NT2/D1 (cell line): ENCODE results near the gene CCDC50.

Experiments
- DNase-seq: peaks from one replicate; pipeline ENCODE4 v3.0.0-alpha.2; 2011; ENCODE audit warnings: low read depth, low spot score
- H3K27me3 ChIP-seq: 2 replicates; pipeline ENCODE4 v1.6.0; 2011; ENCODE audit warnings: mild to moderate bottlenecking; ENCODE audit not compliant: insufficient read length, insufficient read depth
- H3K36me3 ChIP-seq: 2 replicates; pipeline ENCODE4 v1.6.1; 2011; ENCODE audit warnings: mild to moderate bottlenecking, low read length, mixed read lengths; ENCODE audit not compliant: insufficient read depth, insufficient read length
- H3K4me1 ChIP-seq: 2 replicates; pipeline ENCODE4 v1.5.1; 2011; ENCODE audit not compliant: insufficient read depth, insufficient read length
- H3K4me3 ChIP-seq: 2 replicates; pipeline ENCODE4 v1.5.1; 2011; ENCODE audit warnings: low read depth; ENCODE audit not compliant: insufficient read length
- H3K9ac ChIP-seq: 2 replicates; pipeline ENCODE4 v1.6.0; 2011; ENCODE audit warnings: low read depth; ENCODE audit not compliant: insufficient read length
- H3K9me3 ChIP-seq: 2 replicates; pipeline ENCODE4 v1.5.1; 2011; ENCODE audit warnings: mild to moderate bottlenecking, low read length; ENCODE audit not compliant: insufficient read depth
- SUZ12 ChIP-seq: IDR thresholded peaks from 2 replicates; pipeline ENCODE4 v1.6.1; 2011; ENCODE audit not compliant: insufficient read length, insufficient read depth; ENCODE audit errors: extremely low read depth
- YY1 ChIP-seq: IDR thresholded peaks from 2 replicates; pipeline ENCODE4 v1.6.1; 2011; ENCODE audit not compliant: insufficient read length, insufficient read depth
- ZNF274 ChIP-seq: IDR thresholded peaks from 2 replicates; pipeline ENCODE4 v1.6.1; 2011; ENCODE audit warnings: mild to moderate bottlenecking, low read depth, low read length

The CCDC50 gene

DNA sequence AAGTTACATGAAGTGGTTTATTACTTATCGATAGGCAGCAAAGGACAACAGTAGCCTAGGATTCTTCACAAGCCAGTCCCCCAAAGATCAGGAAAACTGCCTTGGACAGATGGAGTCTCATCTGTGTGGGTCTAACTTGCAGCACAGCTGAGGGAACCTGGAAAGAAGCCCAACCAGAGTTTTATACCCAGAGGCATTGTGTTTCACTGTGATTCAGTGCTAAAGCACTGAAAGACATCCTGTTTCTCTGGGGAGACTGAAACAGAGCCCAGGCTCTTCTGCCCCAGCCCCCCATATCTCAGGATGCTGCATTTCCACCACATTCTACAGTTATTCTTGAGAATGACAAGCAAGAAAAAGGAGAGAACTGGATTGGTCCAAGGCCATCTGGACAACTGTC is 83.6 kb downstream of the CCDC50 start:
- H3K9me3 ChIP-seq: peaks cover 17% of the 10 kb centered on the region
- no peaks in the 10 kb centered on the region for H3K27me3 ChIP-seq
- peak; percentile 39 for DNase-seq
- no peaks in the 10 kb centered on the region for H3K4me1 ChIP-seq
- no peak overlapping the region for H3K9ac ChIP-seq
- H3K4me3 ChIP-seq: no peak overlapping the region
- H3K36me3 ChIP-seq: no peaks in the 10 kb centered on the region
- TF ChIP-seq ZNF274: no peak
- no peak for TF ChIP-seq YY1
- no peak for TF ChIP-seq SUZ12

DNA sequence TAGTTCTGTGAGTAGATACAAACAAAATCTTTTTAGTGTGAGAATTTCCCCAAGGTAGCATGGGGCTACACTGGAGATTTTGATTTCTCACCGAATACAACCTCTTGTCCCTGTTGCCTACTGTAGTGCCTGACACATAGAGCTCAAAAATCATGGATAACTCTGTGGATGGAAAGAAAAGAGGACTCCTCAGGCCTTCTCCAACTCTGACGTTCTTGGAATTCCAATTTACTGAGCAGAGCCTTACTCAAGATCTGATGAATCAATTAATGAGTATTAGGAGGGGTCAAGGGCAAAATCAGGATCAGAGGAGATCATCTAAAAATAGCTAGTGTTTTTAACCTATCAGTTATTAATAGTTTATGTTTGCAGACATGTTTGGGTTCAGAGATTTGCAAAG is 85.1 kb downstream of the CCDC50 start:
- Histone ChIP-seq H3K9me3 (peaks cover 15% of the 10 kb centered on the region), H3K27me3 (no peaks in the 10 kb centered on the region), H3K9ac (no peak overlapping the region), H3K4me3 (no peak overlapping the region), H3K36me3 (no peaks in the 10 kb centered on the region), H3K4me1 (no peaks in the 10 kb centered on the region)
- no peak for DNase-seq
- TF ChIP-seq ZNF274: no peak
- TF ChIP-seq YY1: no peak
- no peak for TF ChIP-seq SUZ12

- H3K4me3 ChIP-seq: no peak overlapping the region
- H3K36me3 ChIP-seq: no peaks in the 10 kb centered on the region
- H3K9ac ChIP-seq: no peak overlapping the region
- H3K27me3 ChIP-seq: no peaks in the 10 kb centered on the region
- no peaks in the 10 kb centered on the region for H3K4me1 ChIP-seq
- TF ChIP-seq ZNF274: no peak
- TF ChIP-seq YY1: no peak
- no peak for TF ChIP-seq SUZ12
- H3K9me3 ChIP-seq: peaks cover 11% of the 10 kb centered on the region
- no peak for DNase-seq
These were observed 85.5 kb downstream of the CCDC50 start for GRCh38 chr3:191414732-191415131.

- no peak overlapping the region for H3K9ac ChIP-seq
- no peaks in the 10 kb centered on the region for H3K4me1 ChIP-seq
- H3K36me3 ChIP-seq: no peaks in the 10 kb centered on the region
- H3K9me3 ChIP-seq: peaks cover 3% of the 10 kb centered on the region; the same call in 1 of the 2 replicates
- TF ChIP-seq ZNF274 (no peak), SUZ12 (no peak), YY1 (no peak)
- DNase-seq: no peak
- no peak overlapping the region for H3K4me3 ChIP-seq
- no peaks in the 10 kb centered on the region for H3K27me3 ChIP-seq
These were observed 86.4 kb downstream of the CCDC50 start for GRCh38 chr3:191415566-191415965.

- Histone ChIP-seq H3K27me3 (no peaks in the 10 kb centered on the region), H3K4me3 (no peak overlapping the region), H3K4me1 (no peaks in the 10 kb centered on the region), H3K9ac (no peak overlapping the region), H3K36me3 (no peaks in the 10 kb centered on the region), H3K9me3 (no peaks in the 10 kb centered on the region)
- TF ChIP-seq ZNF274: no peak
- no peak for TF ChIP-seq YY1
- TF ChIP-seq SUZ12: no peak
- no peak for DNase-seq
These were observed 88.2 kb downstream of the CCDC50 start for GRCh38 chr3:191417457-191417729.

DNA sequence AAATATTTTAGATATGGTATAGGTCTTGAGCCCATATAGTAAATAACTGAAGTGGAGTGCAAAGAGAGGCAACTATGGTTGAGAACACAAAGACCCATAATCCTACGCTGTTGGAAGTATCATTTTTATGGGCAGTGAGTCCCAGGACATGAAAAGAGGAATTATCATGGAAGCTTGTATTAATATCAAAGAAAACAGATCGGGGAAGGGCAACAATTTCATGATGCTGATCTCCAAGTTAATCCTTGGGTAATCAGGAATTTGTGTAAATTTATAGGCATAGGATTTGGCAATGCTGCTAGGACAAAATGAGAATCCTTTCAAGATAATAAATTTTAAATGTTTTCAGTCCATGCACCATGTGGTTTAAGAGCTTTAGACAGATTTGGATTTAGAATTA is 91.6 kb downstream of the CCDC50 start:
- H3K9me3 ChIP-seq: no peaks in the 10 kb centered on the region
- no peak overlapping the region for H3K4me3 ChIP-seq
- TF ChIP-seq SUZ12 (no peak), ZNF274 (no peak), YY1 (no peak)
- H3K27me3 ChIP-seq: no peaks in the 10 kb centered on the region
- H3K36me3 ChIP-seq: no peaks in the 10 kb centered on the region
- H3K9ac ChIP-seq: no peak overlapping the region
- no peak for DNase-seq
- H3K4me1 ChIP-seq: no peaks in the 10 kb centered on the region

DNA sequence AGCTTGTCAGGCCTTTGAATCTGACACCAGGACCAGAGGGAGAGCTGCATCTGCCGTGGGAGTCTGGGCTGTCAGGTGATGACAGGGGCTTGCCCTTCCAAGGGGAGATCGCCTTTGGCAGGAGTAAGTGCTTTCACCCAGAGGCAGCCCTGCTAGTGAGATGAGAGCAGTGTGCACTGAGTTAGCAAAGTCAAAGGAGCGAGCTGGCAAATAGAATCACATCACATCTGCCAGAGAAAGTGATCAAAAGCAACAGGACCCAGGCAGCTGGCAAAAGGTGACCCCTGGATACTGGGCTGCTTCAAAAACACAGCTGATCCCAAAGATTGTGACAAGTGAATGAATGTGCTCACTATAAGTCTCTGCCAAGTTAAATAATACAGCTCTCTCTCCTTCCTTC is 95.7 kb downstream of the CCDC50 start:
- no peak for DNase-seq
- Histone ChIP-seq H3K4me1 (no peaks in the 10 kb centered on the region), H3K27me3 (no peaks in the 10 kb centered on the region), H3K9ac (no peak overlapping the region), H3K36me3 (no peaks in the 10 kb centered on the region), H3K9me3 (no peaks in the 10 kb centered on the region), H3K4me3 (no peak overlapping the region)
- TF ChIP-seq SUZ12 (no peak), YY1 (no peak), ZNF274 (no peak)

- no peaks in the 10 kb centered on the region for H3K4me1 ChIP-seq
- H3K9ac ChIP-seq: no peak overlapping the region
- no peaks in the 10 kb centered on the region for H3K36me3 ChIP-seq
- no peak overlapping the region for H3K4me3 ChIP-seq
- DNase-seq: no peak
- no peak for TF ChIP-seq ZNF274
- TF ChIP-seq SUZ12: no peak
- no peak for TF ChIP-seq YY1
- H3K9me3 ChIP-seq: no peaks in the 10 kb centered on the region
- no peaks in the 10 kb centered on the region for H3K27me3 ChIP-seq
These were observed 96.1 kb downstream of the CCDC50 start for GRCh38 chr3:191425322-191425734.
